HG02763 (cell line): ENCODE measurements around the gene DPP6.

Experiments used
- ATAC-seq: cut with Tn5 transposase; IDR thresholded peaks from one replicate; pipeline ENCODE4 v1.9.1; 2021; ENCODE audit warnings: mild to moderate bottlenecking, moderate library complexity; ENCODE audit not compliant: unreplicated experiment

DPP6 gene

DNA sequence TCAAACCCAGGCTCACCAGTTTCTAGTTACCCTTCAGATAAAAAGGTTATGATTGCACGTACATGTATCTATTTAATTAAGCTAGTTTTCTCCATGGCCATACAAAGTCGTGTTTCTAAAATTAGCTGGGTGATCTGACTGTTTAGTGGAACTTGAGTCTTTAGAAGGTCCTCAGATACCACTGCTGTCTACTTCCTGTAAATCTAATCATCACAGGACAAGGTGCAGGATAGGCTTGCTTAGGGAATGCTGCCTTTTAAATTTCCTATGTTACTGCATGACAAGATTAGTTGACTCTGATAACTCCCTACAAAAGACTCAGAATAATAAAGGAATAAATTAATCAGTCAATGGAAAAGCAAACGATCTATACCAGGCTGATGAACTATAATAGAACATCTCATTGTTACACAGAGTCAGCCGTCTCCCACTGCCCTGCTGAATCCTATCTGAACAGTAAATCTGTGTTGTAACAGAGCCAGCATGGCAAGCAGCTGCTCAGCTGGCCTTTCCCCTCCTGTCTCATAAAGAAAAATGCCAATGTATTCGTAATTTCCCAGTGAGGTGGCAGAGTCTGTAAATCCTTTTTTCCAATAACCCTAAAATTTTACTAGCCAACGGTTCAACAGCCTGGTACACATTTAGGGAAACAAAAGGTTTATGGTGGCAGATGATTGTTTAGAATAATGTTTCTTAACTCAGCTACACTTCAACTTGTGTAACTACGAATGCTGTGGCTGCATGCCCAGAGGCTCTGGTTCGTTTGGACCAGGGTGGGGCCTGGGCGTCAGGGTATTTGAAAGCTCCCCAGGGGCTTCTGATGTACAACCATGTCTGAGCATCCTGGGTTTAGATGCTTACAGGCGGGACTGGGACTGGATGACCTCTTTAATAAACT lies 632.7 kb downstream of the DPP6 start:
- no peak for ATAC-seq

DNA sequence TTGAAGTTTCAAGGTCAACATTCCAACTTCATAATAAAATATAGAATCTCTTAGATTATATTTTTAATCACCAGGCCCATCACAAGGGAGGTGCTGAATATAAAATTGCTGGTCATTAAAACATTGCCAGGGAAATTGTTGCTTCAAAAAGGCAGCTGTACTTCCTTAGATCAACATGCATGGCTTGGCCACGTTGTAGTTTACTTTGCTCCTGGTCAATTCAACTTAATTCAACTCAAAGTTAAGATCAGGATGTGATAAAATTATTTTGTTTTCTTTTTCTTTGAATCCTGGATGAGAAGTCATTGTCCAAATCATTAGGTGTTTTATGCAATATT lies 633.3 kb downstream of the DPP6 start:
- ATAC-seq: no peak

DNA sequence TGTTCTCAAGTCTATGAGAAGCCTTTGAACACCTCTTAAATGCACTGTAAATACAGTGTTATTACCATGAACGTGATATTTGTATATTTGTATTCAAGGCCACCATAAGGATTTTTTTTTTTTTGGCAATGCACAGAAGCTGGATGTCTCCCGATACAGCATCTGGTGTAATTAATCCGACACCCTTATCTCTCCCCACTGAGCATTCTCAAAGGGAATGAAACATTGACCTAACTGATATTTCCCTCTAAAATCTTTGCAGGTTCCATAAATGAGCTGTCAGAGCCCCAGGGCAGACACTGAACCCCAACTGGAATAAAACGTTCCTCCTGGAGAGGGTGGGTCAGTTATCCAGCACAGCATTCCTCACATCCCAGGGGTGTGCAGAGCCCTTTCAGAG lies 634.1 kb downstream of the DPP6 start:
- no peak for ATAC-seq

DNA sequence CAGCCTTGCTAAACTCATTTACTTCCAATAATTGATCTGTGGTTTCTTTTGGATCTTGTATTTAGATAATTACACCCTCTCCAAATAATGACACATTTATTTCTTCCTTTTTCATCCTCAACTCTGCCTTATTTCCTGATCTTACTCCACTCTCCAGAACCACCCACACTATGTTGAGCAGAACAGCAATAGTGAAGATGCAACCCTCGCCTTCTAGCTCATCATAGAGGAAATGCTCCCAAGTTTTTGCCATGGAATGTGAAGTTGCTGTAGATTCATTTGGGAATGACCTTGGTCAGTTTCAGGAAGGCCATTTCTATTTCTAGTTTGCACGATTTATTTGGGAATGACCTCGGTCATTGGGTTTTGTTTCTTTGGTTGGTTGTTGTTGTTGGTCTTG lies 636.8 kb downstream of the DPP6 start:
- no peak for ATAC-seq

DNA sequence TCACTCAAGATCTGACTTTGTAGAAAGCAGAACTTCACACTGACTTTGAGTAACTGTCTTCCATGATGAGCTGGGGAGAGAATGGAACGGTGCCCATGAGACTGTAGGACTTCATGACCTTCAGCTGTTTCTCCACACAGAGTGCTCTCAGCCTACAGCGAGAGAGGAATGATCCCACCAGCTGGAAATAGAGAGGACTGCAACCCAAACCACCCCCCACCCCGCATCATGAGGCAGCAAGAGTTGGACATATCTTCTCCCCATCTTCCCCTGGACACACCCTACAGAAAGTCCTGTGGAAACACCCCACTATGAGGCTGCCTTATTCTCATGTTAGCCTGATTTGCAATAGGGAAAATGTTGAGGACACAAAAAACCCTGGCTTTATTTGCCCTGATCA lies 638.2 kb downstream of the DPP6 start:
- no peak for ATAC-seq

DNA sequence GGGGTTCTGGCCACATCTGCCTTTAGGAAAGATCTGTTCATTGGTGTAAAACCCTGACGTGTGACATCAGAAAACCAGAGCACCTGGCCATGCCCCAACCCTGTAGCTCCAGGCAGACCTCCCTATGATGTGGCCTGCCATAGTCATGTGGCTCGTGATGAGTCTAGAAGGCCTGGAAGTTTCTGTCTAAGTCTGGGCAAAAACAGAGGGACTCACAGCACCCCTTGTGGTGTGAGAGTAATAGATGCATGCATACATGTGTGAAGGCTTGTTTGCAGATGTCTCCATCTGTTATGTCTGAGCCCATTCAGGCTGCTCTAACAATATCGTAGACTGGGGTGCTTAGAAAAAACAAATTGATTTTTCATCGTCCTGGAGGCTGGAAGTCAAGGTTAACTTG lies 641.5 kb downstream of the DPP6 start:
- no peak for ATAC-seq

DNA sequence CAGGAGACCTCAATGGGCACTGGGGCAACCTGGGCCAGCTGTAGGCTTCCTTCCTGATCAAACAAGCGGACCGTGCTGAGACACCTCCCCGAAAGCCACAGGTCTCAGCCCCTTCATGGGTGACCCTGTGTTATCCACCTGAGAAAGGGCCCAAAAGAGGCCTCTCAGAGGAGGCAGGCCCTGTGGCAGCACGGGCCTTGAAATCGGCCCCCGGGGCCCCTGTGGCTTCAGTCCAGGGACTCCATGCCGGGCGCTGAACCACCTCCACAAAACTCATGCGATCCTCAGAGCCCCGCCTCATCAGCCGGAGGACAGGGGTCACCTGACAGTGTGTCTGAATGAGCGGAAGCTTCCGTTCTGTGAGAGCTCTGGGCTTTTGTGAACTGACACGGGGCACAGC lies 643.6 kb downstream of the DPP6 start:
- no peak for ATAC-seq

DNA sequence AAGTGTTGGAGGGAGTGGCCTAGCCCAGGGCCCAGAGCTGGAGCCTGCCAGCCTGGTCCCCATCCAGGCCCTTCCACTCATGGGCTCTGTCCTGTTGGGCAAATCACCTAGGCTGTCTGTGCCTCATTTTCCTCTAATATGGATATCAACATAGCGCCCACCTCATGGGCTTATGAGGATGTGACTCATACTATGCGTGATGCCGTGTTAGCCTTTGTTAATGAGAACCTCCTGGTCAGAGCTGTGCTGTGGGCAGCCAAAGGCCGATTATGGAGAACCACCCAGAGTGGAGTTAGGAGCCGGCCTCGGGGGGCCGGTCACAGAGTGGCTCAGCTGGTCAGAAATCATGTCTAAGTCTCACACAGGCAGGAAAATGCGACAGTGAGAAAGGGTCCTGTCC lies 644.4 kb downstream of the DPP6 start:
- no peak for ATAC-seq

DNA sequence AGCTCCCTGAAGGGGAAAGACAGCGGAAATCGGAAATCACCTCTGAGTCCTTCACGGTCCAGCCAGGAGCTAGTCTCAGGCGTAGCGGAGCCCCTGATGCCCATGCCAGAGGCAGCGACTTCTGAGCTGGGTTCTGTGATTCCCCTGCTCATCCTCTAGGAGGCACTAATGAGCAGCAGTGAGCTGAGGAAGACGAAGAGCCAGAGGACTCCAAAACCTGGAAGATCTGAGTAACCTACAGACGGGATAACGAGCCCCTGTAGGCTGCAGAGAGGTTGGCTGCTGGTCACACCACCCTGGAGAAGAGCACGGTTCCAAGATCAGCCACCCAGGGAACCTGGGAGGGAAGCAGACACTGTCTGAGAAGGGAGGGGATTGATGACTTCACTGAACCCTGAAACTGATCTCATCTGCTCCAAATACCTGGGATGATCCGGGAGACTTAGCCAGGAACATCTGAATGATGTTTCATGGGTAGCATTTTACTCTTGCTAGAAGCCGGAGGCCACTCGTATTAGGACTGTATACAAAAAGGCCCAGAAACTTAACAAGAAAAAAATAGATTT lies 646.6 kb downstream of the DPP6 start:
- ATAC-seq: no peak

DNA sequence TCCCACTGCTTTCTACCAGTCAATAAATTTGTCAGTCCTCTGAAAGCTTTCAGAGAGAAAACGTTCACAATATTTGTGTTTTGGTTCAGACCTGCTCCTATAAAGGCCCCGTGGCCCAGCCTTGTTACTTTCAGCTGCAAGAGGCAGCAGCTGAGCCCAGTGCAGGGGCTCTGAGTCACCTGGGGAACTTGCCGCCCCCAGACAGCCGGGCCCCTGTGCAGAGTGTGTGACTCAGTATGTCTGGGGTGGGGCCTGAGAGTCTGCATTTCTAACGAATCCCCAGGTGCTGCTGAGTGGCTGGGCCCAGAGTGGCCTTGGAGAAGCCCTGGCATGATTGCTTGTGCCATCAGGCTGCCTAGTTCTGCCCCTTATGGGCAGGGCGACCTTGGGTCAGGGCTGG lies 647.2 kb downstream of the DPP6 start:
- no peak for ATAC-seq

DNA sequence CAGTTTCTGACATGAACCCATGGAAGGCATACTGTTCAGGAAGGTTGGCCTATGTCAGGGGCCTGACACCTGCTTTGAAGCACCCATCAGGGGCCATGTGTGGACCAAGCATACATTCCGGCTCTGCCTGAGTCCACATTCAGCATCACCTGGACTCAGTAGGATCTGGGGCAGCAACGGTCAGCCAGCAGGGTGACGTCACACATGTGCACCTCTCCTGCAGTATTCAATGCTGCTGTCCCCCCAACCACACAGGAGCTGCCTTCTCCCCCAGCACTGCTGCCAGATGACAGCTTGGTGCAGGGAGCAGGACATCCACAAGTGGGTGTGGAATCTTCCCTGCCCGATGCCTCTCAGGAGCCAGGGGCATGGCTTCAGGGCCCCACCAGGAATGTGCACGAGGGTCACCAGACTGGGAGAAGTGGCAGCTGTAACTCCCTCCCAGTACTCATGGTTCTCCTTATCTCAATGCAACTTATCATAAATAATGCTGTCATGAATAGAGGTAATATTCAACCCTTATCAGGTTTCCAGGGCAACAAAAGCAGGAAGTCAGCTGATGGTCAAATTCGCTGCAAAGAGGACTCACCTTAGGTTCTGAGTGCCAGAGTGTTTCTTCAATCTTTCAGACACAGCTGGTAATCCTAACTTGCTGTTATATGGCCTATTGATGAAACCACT lies 657.8 kb downstream of the DPP6 start:
- no peak for ATAC-seq

DNA sequence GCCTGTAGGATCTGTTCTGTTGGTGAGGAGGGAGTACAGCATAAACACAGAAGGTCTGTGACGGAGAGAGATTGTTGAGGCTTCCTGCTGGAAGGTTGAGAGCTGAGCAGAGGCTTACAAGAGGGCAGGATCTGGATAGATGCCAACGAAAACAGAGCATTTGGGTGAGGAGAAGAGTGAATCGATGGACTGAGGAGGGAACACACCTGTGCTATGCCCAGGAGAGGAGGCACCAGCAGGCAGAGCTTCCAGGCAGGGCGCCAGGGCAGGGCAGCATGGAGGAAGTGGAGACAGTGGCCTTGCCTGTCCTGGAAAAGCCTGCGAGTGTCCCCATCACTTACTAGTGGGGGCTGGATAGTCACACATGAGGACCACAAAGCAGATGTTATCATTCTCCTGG lies 667.8 kb downstream of the DPP6 start:
- ATAC-seq: no peak

DNA sequence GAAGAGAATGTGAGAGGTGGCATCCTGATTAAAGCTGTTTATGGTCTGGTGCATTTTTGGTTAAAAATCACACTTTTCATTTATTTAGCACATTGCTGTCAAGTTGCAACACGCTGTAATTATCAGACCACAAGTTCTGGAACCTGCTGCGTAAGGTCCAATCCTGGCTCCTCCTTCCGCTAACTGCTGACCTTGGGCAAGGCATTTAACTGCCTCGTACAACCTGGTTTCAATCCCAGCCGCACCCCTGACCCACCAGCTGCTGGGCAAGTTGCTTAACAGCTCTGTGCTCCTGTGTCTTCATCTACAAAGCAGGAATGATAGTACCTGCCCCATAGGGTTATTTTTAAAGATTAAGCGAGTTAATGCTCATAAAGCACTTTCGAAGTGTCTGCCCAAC lies 668.9 kb downstream of the DPP6 start:
- no peak for ATAC-seq

DNA sequence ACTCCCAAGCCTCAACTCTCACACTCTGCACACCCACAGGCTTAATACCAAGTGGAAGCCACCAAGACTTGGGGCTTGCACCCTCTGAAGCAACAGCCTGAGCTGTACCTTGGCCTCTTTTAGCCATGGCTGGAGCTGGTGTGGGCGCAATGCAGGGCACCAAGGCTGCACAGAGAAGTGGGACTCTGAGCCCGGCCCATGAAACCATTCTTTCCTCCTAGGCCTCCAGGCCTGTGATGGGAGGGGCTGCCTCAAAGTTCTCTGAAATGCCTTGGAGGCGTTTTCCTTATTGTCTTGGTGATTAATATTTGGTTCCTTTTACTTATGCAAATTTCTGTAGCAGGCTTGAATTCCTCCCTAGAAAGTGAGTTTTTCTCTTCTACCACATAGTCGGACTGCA lies 674.2 kb downstream of the DPP6 start:
- no peak for ATAC-seq

DNA sequence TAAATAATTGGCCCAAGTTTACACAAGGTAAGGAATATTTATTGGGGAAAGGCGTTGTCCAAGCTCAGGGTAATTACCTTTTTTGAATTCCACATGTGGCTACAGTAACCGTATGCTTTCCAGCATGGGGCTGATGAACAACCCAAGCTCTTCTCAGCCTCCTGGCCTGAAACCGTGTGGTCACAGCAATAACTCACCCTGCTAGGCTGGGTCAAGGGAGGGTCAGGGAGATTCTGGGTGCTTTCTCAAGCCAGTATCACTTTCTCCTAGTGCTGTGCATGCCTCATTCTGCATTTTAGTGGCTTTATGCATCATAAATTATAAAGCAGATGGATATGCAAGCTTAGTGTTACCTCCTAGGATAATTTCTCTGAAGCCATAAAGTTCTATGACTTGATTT lies 676.9 kb downstream of the DPP6 start:
- no peak for ATAC-seq

DNA sequence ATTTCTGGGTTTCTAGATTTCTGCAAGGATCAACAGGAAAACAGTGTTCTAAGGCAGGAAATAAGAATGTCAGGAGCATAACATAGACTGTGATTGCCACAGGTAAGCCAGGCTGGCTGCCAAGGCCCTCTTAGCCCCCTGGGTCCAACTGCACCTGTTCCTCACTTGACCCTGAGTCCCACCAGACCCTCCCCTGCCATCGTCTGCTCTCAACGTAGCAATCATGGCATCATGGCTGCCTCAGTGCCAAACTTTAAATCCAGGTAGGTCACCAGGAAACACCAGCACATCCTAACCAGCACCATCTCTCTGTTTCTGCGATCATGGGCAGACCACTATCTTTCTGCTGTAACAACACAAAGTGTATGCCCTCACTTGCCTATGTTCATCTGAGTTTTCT lies 683.6 kb downstream of the DPP6 start:
- ATAC-seq: no peak

DNA sequence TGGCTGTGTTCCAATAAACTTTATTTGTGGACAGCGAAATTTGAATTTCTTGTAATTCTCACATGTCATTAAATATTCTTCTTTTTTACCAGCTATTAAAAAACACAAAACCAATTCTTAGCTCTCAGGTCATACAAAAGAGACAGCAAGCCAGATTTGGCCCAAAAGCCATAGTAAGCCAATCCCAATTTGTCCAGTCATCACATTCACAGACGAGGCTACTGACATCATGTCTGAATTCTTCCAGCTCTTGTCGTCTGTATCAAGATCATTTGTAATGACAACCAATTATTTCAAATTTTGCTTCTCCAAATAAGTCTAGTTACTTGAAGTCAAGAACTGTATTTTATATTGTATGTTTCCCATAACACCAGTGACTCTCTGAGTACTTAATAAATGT lies 684.2 kb downstream of the DPP6 start:
- ATAC-seq: no peak

DNA sequence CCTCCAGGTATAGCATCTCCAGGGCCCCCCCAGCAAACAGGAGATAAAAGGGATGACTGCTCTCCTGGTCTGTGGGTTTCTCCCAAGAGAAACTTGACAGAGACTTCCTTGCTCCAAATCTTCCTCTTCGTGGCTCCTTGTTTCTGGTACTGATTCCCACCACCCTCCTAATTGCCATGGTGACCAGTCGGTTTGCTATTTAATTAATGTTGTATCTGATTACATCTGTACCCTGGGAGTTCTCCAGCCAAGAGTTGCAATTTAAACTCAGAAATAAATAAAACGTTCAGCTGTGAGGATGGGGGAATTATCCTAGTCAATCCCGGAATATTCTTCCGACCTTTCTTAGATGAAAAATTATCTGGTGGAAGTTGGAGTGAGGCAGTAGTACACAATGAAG lies 686.0 kb downstream of the DPP6 start:
- no peak for ATAC-seq

DNA sequence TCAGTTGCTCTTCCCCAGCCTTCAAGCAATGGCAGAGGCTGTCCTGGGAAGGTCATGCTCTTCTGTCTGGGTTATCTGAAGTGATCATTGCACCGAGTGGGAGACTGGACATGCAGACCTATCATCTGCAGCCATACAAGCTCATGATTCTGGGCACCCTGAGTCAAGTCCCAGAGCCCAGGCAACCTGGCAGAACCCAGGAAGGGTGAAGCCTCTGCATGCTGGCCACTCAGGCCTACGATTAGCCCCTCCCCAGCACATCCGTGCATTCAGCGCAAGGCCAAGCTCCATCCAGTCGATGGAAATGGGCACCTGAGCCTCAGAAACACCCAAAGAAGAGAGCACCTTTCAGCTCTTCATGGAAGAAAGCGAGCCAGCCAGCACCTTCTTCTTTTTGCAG lies 688.9 kb downstream of the DPP6 start:
- no peak for ATAC-seq

DNA sequence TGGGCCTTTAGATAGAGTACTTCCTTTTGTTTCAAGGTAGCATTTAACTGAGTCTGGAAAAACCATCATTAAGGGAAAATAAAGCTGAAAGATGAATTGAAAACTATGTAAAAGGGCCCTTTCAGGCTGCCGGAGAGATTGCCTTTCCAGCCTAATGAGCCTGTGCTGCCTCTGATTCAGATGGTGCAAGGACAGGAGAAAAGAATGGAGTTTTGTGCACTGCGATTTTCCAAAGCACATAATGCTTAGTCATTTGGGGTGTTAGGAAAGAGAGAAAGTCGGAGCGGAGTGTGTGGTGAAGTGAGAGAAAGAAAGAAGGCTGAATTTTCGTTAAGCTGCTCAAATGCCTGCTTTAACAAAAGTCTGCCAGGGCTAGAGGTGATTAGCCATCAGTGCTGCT lies 691.0 kb downstream of the DPP6 start:
- no peak for ATAC-seq

DNA sequence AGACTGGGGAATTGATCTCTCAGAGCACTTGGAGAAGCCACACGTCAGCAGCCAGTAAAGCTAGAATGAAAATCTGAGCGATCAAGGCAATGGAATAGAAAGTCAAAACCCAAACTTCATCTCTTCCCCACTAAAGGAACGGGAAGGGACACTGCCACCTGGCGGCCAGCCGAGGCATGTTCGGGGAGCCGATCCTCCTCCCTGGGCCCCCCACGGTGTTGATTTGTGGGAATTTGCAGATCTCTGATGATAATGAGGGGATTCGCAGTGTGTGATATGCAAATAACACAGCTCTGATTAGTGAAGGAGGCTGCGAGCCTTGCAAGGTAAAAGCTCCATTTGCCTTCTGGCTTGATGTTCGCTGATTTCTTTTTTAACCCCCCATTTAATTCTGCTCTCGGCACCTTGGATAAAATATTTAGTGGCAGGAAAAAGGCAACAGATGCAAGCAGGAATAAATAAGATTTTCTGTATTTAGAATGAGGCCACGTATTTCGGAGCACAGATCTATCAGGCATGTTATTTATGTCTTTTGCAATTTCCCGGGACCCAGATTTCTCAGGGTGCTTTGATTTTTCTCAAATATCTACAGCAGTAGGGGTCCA lies 692.2 kb downstream of the DPP6 start:
- no peak for ATAC-seq

DNA sequence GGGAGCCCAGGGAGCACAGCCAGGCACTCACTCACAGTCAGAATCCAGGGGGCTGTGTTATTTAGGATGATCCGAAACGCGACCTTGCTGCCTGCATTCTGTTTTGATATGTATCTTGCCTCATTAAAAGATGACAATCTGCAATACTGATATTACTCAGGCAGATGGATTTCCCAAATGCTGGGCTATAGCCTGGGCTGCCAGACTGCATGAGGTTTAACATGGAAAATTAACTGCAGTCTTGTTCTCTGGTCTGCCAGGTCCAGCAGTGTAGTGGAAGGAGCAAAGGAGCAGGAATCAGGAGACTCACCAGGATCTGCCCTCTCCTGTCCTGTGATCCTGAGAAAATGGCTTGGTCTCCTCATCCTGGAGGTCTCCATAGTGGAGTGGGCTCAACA lies 692.7 kb downstream of the DPP6 start:
- ATAC-seq: no peak
